Measurements from ENCODE around the gene INVS.
"Not testable (repeated sequence)": the region's sequence is repeated elsewhere in the genome, so short reads cannot be mapped to it uniquely, and the experiment has no call there.

The INVS gene

GRCh38 chr9:100098887-100099721, at the start of gene INVS, which contains the start of gene ERP44:
Gene INVS, plus strand, starts transcription at chr9:100099243. Its CDS starts 5,279 bp downstream, at chr9:100104522.
Gene ERP44, minus strand, starts transcription at chr9:100099000. Its CDS starts 160 bp downstream, at chr9:100098840.
- no peak for TF ChIP-seq CTCF (IDR thresholded peaks at IDR 0.05)
- peak within 1 kb of the TSS; percentile 85 to 90 for H3K27ac ChIP-seq
- peak within 1 kb of the TSS; percentile 88 for H3K4me3 ChIP-seq
- peak; percentile 99 for DNase-seq (ENCODE audit: low spot score)

GRCh38 chr9:100049551-100049950, 49.5 kb upstream of the INVS start:
- no peak overlapping the region for H3K4me3 ChIP-seq
- no peak for DNase-seq (ENCODE audit: low spot score)
- TF ChIP-seq CTCF (IDR thresholded peaks at IDR 0.05) = no peak
- no peak overlapping the region for H3K27ac ChIP-seq

GRCh38 chr9:100052375-100052774, 46.7 kb upstream of the INVS start:
- Histone ChIP-seq H3K27ac (no peak overlapping the region), H3K4me3 (no peak overlapping the region)
- DNase-seq (ENCODE audit: low spot score) = no peak
- TF ChIP-seq CTCF (IDR thresholded peaks at IDR 0.05) = no peak

GRCh38 chr9:100056561-100056960, 42.5 kb upstream of the INVS start:
- TF ChIP-seq CTCF (IDR thresholded peaks at IDR 0.05) = no peak
- no peak for DNase-seq (ENCODE audit: low spot score)
- H3K27ac ChIP-seq = no peak overlapping the region
- no peak overlapping the region for H3K4me3 ChIP-seq

- Histone ChIP-seq H3K27ac (no peak overlapping the region), H3K4me3 (no peak overlapping the region)
- DNase-seq (ENCODE audit: low spot score) = no peak
- TF ChIP-seq CTCF (IDR thresholded peaks at IDR 0.05) = no peak
These were observed 41.4 kb upstream of the INVS start for GRCh38 chr9:100057624-100058023.

- no peak for TF ChIP-seq CTCF (IDR thresholded peaks at IDR 0.05)
These were observed 40.1 kb upstream of the INVS start for GRCh38 chr9:100058699-100059579.

GRCh38 chr9:100062683-100063082, 36.4 kb upstream of the INVS start:
- H3K27ac ChIP-seq; DNase-seq (ENCODE audit: low spot score); H3K4me3 ChIP-seq: not testable (repeated sequence)

More at GRCh38 chr9:100058699-100059579, 40.1 kb upstream of the INVS start:
- no peak overlapping the region for H3K4me3 ChIP-seq
- no peak for DNase-seq (ENCODE audit: low spot score)
- H3K27ac ChIP-seq = no peak overlapping the region

All from coronary artery (tissue), 2 donors.